Type B pancreatic cell (in vitro differentiated cells): ENCODE data around the gene SND1. TPM values are rescaled to one million over a fixed set of nuclear protein-coding genes. Genes with fewer than 3 reads are reported as not detected.

Experiments used
- DNase-seq: peaks from one replicate; pipeline ENCODE4 v3.0.0; 2021; ENCODE audit warnings: mixed read lengths; ENCODE audit not compliant: unreplicated experiment; ENCODE audit errors: extremely low spot score
- H3K27ac Mint-ChIP-seq: 2 replicates; pipeline ENCODE4 v1.8.0; 2021; ENCODE audit warnings: mild to moderate bottlenecking, mixed read lengths
- H3K27me3 Mint-ChIP-seq: 2 replicates; pipeline ENCODE4 v1.8.0; 2021; ENCODE audit warnings: mixed read lengths
- H3K36me3 Mint-ChIP-seq: 2 replicates; pipeline ENCODE4 v1.8.0; 2021; ENCODE audit warnings: mixed read lengths
- H3K4me1 Mint-ChIP-seq: one replicate; pipeline ENCODE4 v1.8.0; 2021; ENCODE audit warnings: mixed read lengths; ENCODE audit not compliant: unreplicated experiment
- H3K4me3 Mint-ChIP-seq: 2 replicates; pipeline ENCODE4 v1.8.0; 2021; ENCODE audit warnings: mild to moderate bottlenecking, mixed read lengths
- H3K9me3 Mint-ChIP-seq: 2 replicates; pipeline ENCODE4 v1.8.0; 2021; ENCODE audit warnings: mixed read lengths
- CTCF ChIP-seq: fragments of 200-600 bp; sonication (generic); conservative IDR thresholded peaks from 2 replicates; pipeline ENCODE4 v1.5.0; 2021; ENCODE audit warnings: antibody characterized with exemption, mild to moderate bottlenecking
- total RNA-seq: library from RNA; stranded (reverse); gene quantifications from 2 replicates; pipeline ENCODE4 v1.2.1, GENCODE V29; 2021; ENCODE audit warnings: low replicate concordance

Gene SND1
- total RNA-seq, 1 donor from 2014 or later: 199 TPM

DNA sequence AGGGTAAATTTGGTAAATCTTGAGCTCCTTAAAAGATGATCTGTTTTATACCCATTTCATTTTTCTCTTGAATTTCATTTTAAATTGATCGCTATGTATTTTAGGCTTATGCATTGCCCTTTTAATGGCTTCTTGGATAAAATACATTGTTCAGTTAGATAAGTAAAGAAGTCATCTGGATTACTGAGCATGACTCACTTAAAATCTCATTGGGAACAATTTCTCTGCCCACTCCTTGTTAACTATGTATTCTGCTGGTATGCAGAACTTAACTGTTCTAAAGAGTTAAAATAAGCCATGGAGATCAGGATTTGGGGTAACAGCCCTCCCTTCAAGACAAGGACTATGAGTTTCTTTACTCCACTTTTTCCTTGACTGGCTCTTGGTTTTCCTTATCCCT, 134.2 kb downstream of the SND1 start:
- no peaks in the 10 kb centered on the region for H3K27me3 Mint-ChIP-seq
- H3K27ac Mint-ChIP-seq: no peak overlapping the region
- no peak for DNase-seq
- H3K36me3 Mint-ChIP-seq: peaks cover 4% of the 10 kb centered on the region
- H3K4me1 Mint-ChIP-seq: peaks cover 13% of the 10 kb centered on the region
- H3K9me3 Mint-ChIP-seq: no peaks in the 10 kb centered on the region
- no peak for TF ChIP-seq CTCF
- no peak overlapping the region for H3K4me3 Mint-ChIP-seq

GRCh38 chr7:127789031-127789430, 137.0 kb downstream of the SND1 start:
- H3K4me1 Mint-ChIP-seq: peaks cover 9% of the 10 kb centered on the region
- peaks cover 9% of the 10 kb centered on the region for H3K36me3 Mint-ChIP-seq
- no peak overlapping the region for H3K27ac Mint-ChIP-seq
- TF ChIP-seq CTCF: no peak
- H3K4me3 Mint-ChIP-seq: no peak overlapping the region
- no peaks in the 10 kb centered on the region for H3K9me3 Mint-ChIP-seq
- DNase-seq: no peak
- H3K27me3 Mint-ChIP-seq: no peaks in the 10 kb centered on the region

DNA sequence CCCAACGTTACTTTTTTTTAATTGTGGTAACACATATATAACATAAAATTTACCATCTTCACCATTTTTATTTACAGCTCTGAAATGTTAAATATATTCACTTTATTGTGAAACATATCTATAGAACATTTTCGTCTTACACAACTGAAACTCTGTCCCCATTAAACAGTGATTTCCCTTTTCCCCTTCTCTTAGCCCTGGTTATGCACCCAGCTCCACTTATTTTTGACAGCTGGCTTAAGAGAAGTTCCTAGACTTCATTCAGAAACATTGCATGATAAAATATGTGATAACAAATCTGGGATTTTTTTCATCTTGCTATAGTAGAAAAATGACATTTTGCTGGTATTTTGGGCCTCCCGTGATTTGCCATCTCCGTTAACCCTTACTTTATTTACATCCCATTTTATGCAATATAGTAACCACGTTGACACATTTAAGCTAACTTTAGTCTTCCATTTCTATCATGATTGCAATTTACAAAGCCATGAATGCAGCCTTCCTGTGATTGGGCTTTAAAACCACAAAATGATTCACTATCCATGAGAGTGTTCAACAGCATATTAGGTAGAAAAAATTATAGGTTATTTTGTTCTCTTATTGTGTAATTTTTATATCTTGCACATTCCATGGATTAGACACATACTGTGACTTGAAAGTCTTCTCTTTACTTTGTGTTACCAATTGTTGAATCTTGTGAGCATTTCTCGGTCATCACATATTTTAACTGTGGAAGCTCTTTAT, 139.6 kb downstream of the SND1 start:
- Mint-ChIP-seq H3K4me1 (peaks cover 16% of the 10 kb centered on the region), H3K27me3 (no peaks in the 10 kb centered on the region), H3K4me3 (no peak overlapping the region), H3K27ac (no peak overlapping the region), H3K36me3 (peaks cover 9% of the 10 kb centered on the region), H3K9me3 (no peaks in the 10 kb centered on the region)
- TF ChIP-seq CTCF: no peak
- DNase-seq: no peak

DNA sequence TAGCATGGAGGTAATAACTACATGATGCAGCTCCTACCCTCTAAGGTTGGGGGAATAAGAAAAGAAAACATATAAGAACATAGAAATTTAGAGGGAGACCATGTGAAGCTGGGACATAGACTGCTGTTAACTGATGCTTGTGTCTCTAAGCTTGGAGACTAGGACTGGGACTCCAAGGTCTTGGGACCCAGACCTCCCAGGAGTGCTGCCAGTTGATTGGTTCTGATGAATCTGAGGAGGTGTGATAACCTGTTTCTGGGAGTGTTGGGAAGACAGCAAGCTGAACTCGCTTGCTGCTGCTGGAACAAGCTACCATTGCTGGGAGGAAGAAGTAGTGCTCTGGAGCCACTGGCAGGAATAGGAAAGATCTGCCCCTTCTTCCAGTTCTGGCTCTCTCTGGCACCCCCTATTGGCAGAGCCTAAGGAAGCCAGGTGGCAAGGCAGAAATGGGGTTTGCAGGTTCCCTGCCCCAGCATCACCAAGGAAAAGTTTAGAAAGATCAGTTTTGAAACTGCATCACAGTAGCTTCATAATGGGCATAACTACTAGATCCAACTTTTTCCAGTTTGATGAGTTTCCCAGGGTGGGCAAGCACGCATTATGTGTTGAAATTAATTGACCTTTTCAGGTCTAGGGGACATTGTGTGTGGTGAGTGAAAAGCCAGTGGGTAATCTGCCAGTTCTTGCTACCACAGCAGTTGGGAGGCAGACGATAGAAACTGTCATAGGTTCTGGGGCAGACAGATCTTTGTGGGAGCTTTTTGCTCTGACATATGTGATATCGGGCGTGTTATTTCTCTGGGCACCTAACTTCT, 140.7 kb downstream of the SND1 start:
- no peak for DNase-seq
- no peaks in the 10 kb centered on the region for H3K27me3 Mint-ChIP-seq
- no peak overlapping the region for H3K27ac Mint-ChIP-seq
- no peaks in the 10 kb centered on the region for H3K9me3 Mint-ChIP-seq
- peaks cover 5% of the 10 kb centered on the region for H3K36me3 Mint-ChIP-seq
- H3K4me1 Mint-ChIP-seq: peaks cover 14% of the 10 kb centered on the region
- H3K4me3 Mint-ChIP-seq: no peak overlapping the region
- peak; percentile 65 for TF ChIP-seq CTCF

DNA sequence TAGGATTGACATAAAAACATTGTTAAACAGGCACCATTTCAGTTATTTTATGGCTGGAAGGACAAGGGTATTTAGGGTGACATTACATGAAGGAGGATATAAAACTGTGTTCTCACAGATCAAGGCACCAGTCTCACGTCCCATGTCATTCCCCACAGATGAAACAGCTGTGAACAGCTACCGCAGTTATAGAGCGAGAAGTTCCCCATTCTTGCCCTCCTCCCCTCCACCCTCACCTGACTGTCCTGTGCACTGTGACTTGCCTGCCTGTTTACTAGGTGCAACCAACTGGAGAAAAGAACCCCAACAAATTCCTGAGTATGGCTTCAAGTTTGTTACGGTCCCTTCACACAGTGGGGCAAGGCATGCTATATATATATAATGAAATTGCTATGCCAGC, 141.6 kb downstream of the SND1 start:
- no peak for DNase-seq
- no peak overlapping the region for H3K4me3 Mint-ChIP-seq
- H3K27me3 Mint-ChIP-seq: no peaks in the 10 kb centered on the region
- H3K4me1 Mint-ChIP-seq: peaks cover 20% of the 10 kb centered on the region
- no peak overlapping the region for H3K27ac Mint-ChIP-seq
- H3K36me3 Mint-ChIP-seq: peaks cover 5% of the 10 kb centered on the region
- no peak for TF ChIP-seq CTCF
- H3K9me3 Mint-ChIP-seq: no peaks in the 10 kb centered on the region
